Stimulated activated CD4-positive, alpha-beta T cell treated with anti-CD3 and anti-CD28 coated beads, Interleukin-15, amount 100 ng/mL, for 48 hours (primary cell): Measurements from ENCODE around the gene RAB40AL.

Experiments
- DNase-seq, 2 donors: peaks; one replicate each; pipeline ENCODE4 v3.0.0-alpha.2; 2020; ENCODE audit warnings: low read depth in 2 of 2

The RAB40AL gene

GRCh38 chrX:102979536-102979935, 42.5 kb downstream of the RAB40AL start:
- no peak for DNase-seq

- DNase-seq, result no peak
Observed at GRCh38 chrX:102983205-102983604, 46.1 kb downstream of the RAB40AL start.

- DNase-seq, result no peak
Observed at GRCh38 chrX:102985192-102985591, 48.1 kb downstream of the RAB40AL start.
